Rectal smooth muscle tissue (tissue), 1 donor: ENCODE results near the gene MATN4.

Experiments used
- H3K27ac ChIP-seq: one replicate; pipeline ENCODE4 v1.7.0; 2013; ENCODE audit warnings: low read depth, low read length, inconsistent platforms
- H3K27me3 ChIP-seq: one replicate; pipeline ENCODE4 v1.7.0; 2013; ENCODE audit warnings: low read length; ENCODE audit not compliant: control insufficient read depth, insufficient read depth
- H3K36me3 ChIP-seq: one replicate; pipeline ENCODE4 v1.7.0; 2013; ENCODE audit warnings: low read length; ENCODE audit not compliant: control insufficient read depth, insufficient read depth
- H3K4me1 ChIP-seq: one replicate; pipeline ENCODE4 v1.7.0; 2013; ENCODE audit warnings: low read length; ENCODE audit not compliant: control insufficient read depth, insufficient read depth
- H3K4me3 ChIP-seq: one replicate; pipeline ENCODE4 v1.7.0; 2013; ENCODE audit warnings: low read length
- H3K9ac ChIP-seq: one replicate; pipeline ENCODE4 v1.7.0; 2013; ENCODE audit warnings: low read length

MATN4 gene

DNA sequence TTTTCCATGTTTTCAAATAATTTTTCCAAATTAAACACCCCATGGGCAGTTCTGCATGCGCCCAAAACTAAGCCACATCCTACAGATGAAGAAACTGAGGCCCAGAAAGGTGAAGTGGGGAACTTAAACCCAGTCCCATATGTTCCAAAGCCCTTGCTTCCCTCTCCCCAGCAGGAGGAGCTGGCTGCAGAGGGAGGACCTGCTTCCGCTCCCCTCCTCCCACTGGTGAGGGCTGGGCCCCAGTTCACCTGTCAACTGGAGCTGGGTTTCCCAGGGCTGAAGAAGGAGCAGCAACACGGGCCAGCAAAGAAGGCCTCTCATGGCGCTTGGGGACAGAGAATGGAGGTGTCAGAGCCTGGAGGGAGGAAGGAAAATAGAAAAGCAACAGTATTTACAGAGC is 2.8 kb downstream of the MATN4 start:
- Histone ChIP-seq H3K36me3 (no peaks in the 10 kb centered on the region), H3K4me1 (no peaks in the 10 kb centered on the region), H3K9ac (no peak overlapping the region), H3K4me3 (no peak overlapping the region), H3K27ac (no peak overlapping the region), H3K27me3 (peaks cover 5% of the 10 kb centered on the region)

DNA sequence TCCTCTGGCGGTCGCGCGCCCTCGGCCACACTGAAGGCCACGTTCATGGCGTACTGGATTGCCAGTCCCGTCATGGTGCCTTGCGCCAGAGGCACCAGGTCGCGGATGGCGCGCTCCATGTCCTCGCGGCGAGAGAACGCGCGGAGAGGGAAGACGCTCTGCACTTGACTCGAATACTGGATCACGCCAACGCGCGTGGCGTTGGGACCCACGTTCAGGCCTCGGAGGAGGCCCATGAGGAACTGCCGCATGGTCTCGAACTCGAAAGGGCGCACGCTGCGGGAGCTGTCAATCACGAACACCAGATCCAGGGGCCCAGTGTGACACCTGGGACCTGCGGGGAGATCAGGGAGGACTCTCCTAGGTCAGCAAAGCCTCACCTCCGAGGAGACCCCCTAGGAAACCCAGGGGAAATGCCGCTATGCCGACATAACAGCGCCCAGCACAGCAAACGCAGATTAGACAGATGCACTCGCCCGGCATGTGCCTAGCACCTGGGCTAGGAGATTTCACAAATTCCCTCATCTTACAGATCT is 3.6 kb downstream of the MATN4 start:
- Histone ChIP-seq H3K4me1 (no peaks in the 10 kb centered on the region), H3K27ac (no peak overlapping the region), H3K4me3 (no peak overlapping the region), H3K36me3 (no peaks in the 10 kb centered on the region), H3K9ac (no peak overlapping the region), H3K27me3 (peaks cover 5% of the 10 kb centered on the region)

GRCh38 chr20:45303586-45304463 is 4.3 kb downstream of the MATN4 start:
- Histone ChIP-seq H3K36me3 (no peaks in the 10 kb centered on the region), H3K27ac (no peak overlapping the region), H3K9ac (no peak overlapping the region), H3K4me3 (no peak overlapping the region), H3K27me3 (peaks cover 5% of the 10 kb centered on the region), H3K4me1 (no peaks in the 10 kb centered on the region)

DNA sequence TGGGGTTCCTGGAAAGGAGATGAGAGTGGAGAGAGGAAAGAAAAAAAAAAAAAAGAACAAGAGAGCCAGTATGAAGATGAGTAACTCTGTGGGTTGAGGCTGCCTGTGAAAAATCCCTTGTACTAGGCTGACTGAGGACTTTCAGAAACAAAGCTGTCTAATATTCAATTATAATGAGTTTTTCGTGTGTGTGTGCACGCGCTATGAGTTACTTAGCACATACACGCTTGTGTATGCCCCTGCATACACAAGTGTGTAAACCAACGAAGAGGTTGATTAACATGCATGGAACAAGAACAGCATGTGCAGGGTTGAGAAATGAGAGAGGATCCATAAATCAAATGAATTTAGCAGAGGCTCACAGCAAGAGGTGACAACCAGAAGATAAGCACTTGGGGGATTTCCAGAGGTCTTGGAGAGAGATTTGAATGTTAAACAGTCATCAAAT is 6.3 kb downstream of the MATN4 start:
- Histone ChIP-seq H3K4me1 (no peaks in the 10 kb centered on the region), H3K9ac (no peak overlapping the region), H3K27ac (no peak overlapping the region), H3K36me3 (no peaks in the 10 kb centered on the region), H3K27me3 (peaks cover 5% of the 10 kb centered on the region), H3K4me3 (no peak overlapping the region)

- Histone ChIP-seq H3K4me3 (no peak overlapping the region), H3K27ac (no peak overlapping the region), H3K27me3 (no peaks in the 10 kb centered on the region), H3K4me1 (no peaks in the 10 kb centered on the region), H3K36me3 (no peaks in the 10 kb centered on the region), H3K9ac (no peak overlapping the region)
Measured at GRCh38 chr20:45300961-45301360, 7.1 kb downstream of the MATN4 start.

DNA sequence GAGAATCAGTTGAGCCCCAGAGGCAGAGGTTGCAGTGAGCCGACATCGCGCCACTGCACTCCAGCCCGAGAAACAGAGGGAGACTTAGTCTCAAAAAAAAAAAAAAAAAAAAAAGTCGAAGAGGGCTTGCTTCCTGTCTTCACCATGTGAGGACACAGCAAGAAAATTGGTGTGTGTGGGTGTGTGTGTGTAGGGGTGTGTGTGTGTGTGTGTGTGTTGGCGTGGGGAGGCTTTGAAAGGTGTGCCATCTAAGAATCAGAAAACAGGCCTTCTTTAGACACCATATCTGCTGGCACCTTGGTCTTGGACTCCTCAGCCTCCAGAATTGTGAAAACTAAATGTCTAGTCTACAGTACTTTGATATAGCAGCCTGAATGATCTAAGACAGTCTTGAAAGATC is 8.3 kb downstream of the MATN4 start:
- Histone ChIP-seq H3K27ac (no peak overlapping the region), H3K4me3 (no peak overlapping the region), H3K27me3 (no peaks in the 10 kb centered on the region), H3K36me3 (no peaks in the 10 kb centered on the region), H3K9ac (no peak overlapping the region), H3K4me1 (no peaks in the 10 kb centered on the region)

GRCh38 chr20:45297786-45298497 is 10.2 kb downstream of the MATN4 start:
- peaks cover under 1% of the 10 kb centered on the region for H3K4me1 ChIP-seq
- no peaks in the 10 kb centered on the region for H3K36me3 ChIP-seq
- no peak overlapping the region for H3K27ac ChIP-seq
- H3K27me3 ChIP-seq: peaks cover 2% of the 10 kb centered on the region
- no peak overlapping the region for H3K9ac ChIP-seq
- no peak overlapping the region for H3K4me3 ChIP-seq

GRCh38 chr20:45294659-45295058 is 13.4 kb downstream of the MATN4 start:
- Histone ChIP-seq H3K4me1 (peaks cover 2% of the 10 kb centered on the region), H3K36me3 (no peaks in the 10 kb centered on the region), H3K4me3 (no peak overlapping the region), H3K27ac (no peak overlapping the region), H3K9ac (no peak overlapping the region), H3K27me3 (peaks cover 5% of the 10 kb centered on the region)

DNA sequence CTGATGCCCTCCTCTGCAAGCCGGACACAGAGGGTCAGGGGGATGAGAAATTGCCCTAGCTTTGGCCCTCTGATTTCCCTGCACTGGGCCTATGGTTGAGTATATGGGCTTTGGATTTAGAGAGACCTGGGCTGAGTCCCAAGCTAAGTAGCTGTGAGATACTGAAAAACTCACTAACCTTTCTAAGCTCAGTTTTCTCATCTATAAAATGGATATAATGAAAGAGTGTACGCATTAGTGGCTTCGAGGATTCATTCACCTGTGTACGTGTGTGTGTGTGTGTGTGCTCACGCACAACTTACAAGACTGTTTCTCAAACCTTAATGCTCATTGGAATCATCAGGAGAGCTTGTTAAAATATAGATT is 14.1 kb downstream of the MATN4 start:
- H3K27ac ChIP-seq: no peak overlapping the region
- H3K36me3 ChIP-seq: no peaks in the 10 kb centered on the region
- H3K9ac ChIP-seq: no peak overlapping the region
- H3K4me1 ChIP-seq: peaks cover 2% of the 10 kb centered on the region
- H3K27me3 ChIP-seq: peaks cover 5% of the 10 kb centered on the region
- no peak overlapping the region for H3K4me3 ChIP-seq

GRCh38 chr20:45293041-45294002 is 14.8 kb downstream of the MATN4 start:
- Histone ChIP-seq H3K4me3 (peak overlapping the region; percentile 62), H3K9ac (no peak overlapping the region), H3K36me3 (no peaks in the 10 kb centered on the region), H3K27ac (no peak overlapping the region), H3K4me1 (peaks cover 2% of the 10 kb centered on the region), H3K27me3 (peaks cover 5% of the 10 kb centered on the region)

- H3K27me3 ChIP-seq: peaks cover 5% of the 10 kb centered on the region
- H3K27ac ChIP-seq: no peak overlapping the region
- H3K9ac ChIP-seq: no peak overlapping the region
- H3K4me1 ChIP-seq: peaks cover 2% of the 10 kb centered on the region
- no peaks in the 10 kb centered on the region for H3K36me3 ChIP-seq
- no peak overlapping the region for H3K4me3 ChIP-seq
Measured at GRCh38 chr20:45292343-45292742, 15.8 kb downstream of the MATN4 start.

- no peak overlapping the region for H3K27ac ChIP-seq
- no peak overlapping the region for H3K4me3 ChIP-seq
- H3K4me1 ChIP-seq: peaks cover 2% of the 10 kb centered on the region
- peaks cover 5% of the 10 kb centered on the region for H3K27me3 ChIP-seq
- no peak overlapping the region for H3K9ac ChIP-seq
- no peaks in the 10 kb centered on the region for H3K36me3 ChIP-seq
Measured at GRCh38 chr20:45291526-45291925, 16.6 kb downstream of the MATN4 start.
